AG10803 (cell line): ENCODE measurements around the gene MAGI1.
A peak's percentile ranks its signal among the peaks of the same experiment; 100 is the strongest.

ENCODE experiments used
- DNase-seq: peaks from one replicate; pipeline ENCODE4 v3.0.0; 2010; ENCODE audit warnings: low read depth
- H3K4me3 ChIP-seq: 2 replicates; pipeline ENCODE4 v1.5.1; 2011; ENCODE audit warnings: mild to moderate bottlenecking, low read length, control low read depth
- CTCF ChIP-seq: conservative IDR thresholded peaks from 2 replicates; pipeline ENCODE4 v1.5.1; 2011; ENCODE audit warnings: mild to moderate bottlenecking, low read length, control low read depth, inconsistent platforms

The MAGI1 gene

GRCh38 chr3:65734792-65735191, 303.9 kb downstream of the MAGI1 start:
- no peak for TF ChIP-seq CTCF
- H3K4me3 ChIP-seq, result no peak overlapping the region
- DNase-seq, result no peak

GRCh38 chr3:65734382-65734781, 304.3 kb downstream of the MAGI1 start:
- no peak for DNase-seq
- TF ChIP-seq CTCF, result no peak
- no peak overlapping the region for H3K4me3 ChIP-seq

GRCh38 chr3:65733459-65733858, 305.3 kb downstream of the MAGI1 start:
- DNase-seq, result no peak
- no peak overlapping the region for H3K4me3 ChIP-seq

GRCh38 chr3:65732051-65732935, 306.4 kb downstream of the MAGI1 start:
- H3K4me3 ChIP-seq, result no peak overlapping the region
- DNase-seq, result peak; percentile 61
- TF ChIP-seq CTCF, result peak; percentile 94

More at GRCh38 chr3:65733459-65733858, 305.3 kb downstream of the MAGI1 start:
- TF ChIP-seq CTCF, result no peak

- no peak for TF ChIP-seq CTCF
- DNase-seq, result no peak
- no peak overlapping the region for H3K4me3 ChIP-seq
These were observed 308.3 kb downstream of the MAGI1 start for GRCh38 chr3:65730449-65730848.

- TF ChIP-seq CTCF, result no peak
- DNase-seq, result no peak
- H3K4me3 ChIP-seq, result no peak overlapping the region
These were observed 308.7 kb downstream of the MAGI1 start for GRCh38 chr3:65729973-65730372.

- no peak overlapping the region for H3K4me3 ChIP-seq
- no peak for TF ChIP-seq CTCF
- DNase-seq, result peak; percentile 87
These were observed 309.2 kb downstream of the MAGI1 start for GRCh38 chr3:65729555-65729954.
